SK-N-MC (cell line): ENCODE results near the gene RND2.

ENCODE experiments used
- EZH2 ChIP-seq: fragments of 200-600 bp; sonication (generic); IDR thresholded peaks from one replicate; pipeline ENCODE4 v1.6.1; 2017; ENCODE audit warnings: antibody characterized with exemption
- FOXP2 ChIP-seq: optimal IDR thresholded peaks from 2 replicates; pipeline ENCODE3; 2011; ENCODE audit warnings: mild to moderate bottlenecking, moderate library complexity; ENCODE audit not compliant: insufficient read depth; ENCODE audit errors: extremely low read length, control extremely low read depth
- POLR2AphosphoS5 ChIP-seq: IDR thresholded peaks from 2 replicates; pipeline ENCODE4 v1.6.1; 2012; ENCODE audit warnings: mild to moderate bottlenecking, low read depth, low read length, borderline replicate concordance

- TF ChIP-seq POLR2AphosphoS5 (no peak), EZH2 (no peak), FOXP2 (no peak)
These were observed 13.1 kb upstream of the RND2 start for GRCh38 chr17:43011728-43012472.
